ENCODE data around the gene CENPF.

- TF ChIP-seq CTCF (IDR thresholded peaks at IDR 0.05; ENCODE audit: low read depth, low read length, poor library complexity, severe bottlenecking): no peak
- TF ChIP-seq EZH2phosphoT487 (IDR thresholded peaks at IDR 0.05; ENCODE audit: borderline replicate concordance, low read length): no peak
Measured at GRCh38 chr1:214694769-214695168, 91.8 kb downstream of the CENPF start.
